ENCODE measurements around the gene LAMC1. TPM values are rescaled to one million over a fixed set of nuclear protein-coding genes. Genes with fewer than 3 reads are reported as not detected.

LAMC1 gene
- total RNA-seq, 1 experiment from 2014 or later = 61.2 TPM

DNA sequence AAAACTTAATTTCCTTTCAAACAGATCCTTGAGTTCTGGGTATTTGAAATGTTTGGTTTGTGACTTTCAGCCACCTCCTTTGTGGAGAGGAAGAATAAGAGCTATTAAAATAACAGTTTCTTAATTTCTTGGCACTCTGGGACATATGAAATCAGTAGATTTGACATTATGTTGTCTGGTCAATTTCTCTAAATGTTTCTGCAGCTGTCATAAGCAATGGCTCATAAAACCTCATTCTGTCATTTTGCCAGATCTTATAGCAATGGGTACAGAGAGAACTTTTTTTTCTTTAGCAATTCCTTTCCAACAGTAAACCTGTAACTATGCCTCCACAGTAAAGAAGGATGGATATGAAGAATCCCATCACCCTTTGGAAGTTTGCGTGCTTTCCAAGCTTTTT, 52.6 kb downstream of the LAMC1 start:
- H4K20me1 ChIP-seq (ENCODE audit: insufficient read depth) = no peaks in the 10 kb centered on the region; the same call in 1 of the 2 replicates
- no peak overlapping the region for H2AFZ ChIP-seq (ENCODE audit: low read depth, low read length, poor library complexity, severe bottlenecking)
- no peak overlapping the region for H3K27ac ChIP-seq (ENCODE audit: low read depth, low read length)
- BruUV-seq (replicated peaks) = no TSS peak
- ATAC-seq (no peak), DNase-seq (ENCODE audit: low read depth, low spot score) (no peak)
- RAD21 ChIA-PET (ENCODE audit: low non-redundant PET in 1 of 2, low total read pairs in 2 of 2, uncharacterized antibody in 2 of 2, unreplicated experiment in 2 of 2) = no interaction called here
- no peaks in the 10 kb centered on the region for H3K27me3 ChIP-seq (ENCODE audit: insufficient read depth, low read length)
- TF ChIP-seq YY1 (IDR thresholded peaks at IDR 0.05; ENCODE audit: extremely low read depth, insufficient replicate concordance, low read depth, low read length) (no peak), POLR2A (IDR thresholded peaks at IDR 0.05; ENCODE audit: borderline replicate concordance, extremely low read depth, insufficient read depth, insufficient read length) (no peak), JUND (IDR thresholded peaks at IDR 0.05) (no peak), ZFX (IDR thresholded peaks at IDR 0.05) (no peak), EZH2phosphoT487 (IDR thresholded peaks at IDR 0.05; ENCODE audit: borderline replicate concordance) (no peak), FOSL1 (IDR thresholded peaks at IDR 0.05; ENCODE audit: low read depth) (no peak), ELF1 (IDR thresholded peaks at IDR 0.05; ENCODE audit: borderline replicate concordance, low read depth) (no peak), CBX3 (IDR thresholded peaks at IDR 0.05; ENCODE audit: low read depth) (no peak), POLR2AphosphoS5 (IDR thresholded peaks at IDR 0.05; ENCODE audit: low read depth, low read length) (no peak)
- no peaks in the 10 kb centered on the region for H3K9me3 ChIP-seq (ENCODE audit: control insufficient read depth in 1 of 2, insufficient read depth in 1 of 2, low read depth in 1 of 2, low read length in 2 of 2)
- no peak overlapping the region for H3K4me3 ChIP-seq (replicated peaks in 1 of 2; ENCODE audit: low read depth in 1 of 2, low read length in 2 of 2)
- POLR2A ChIA-PET = no interaction called here
- peaks cover 24 to 31% of the 10 kb centered on the region in 2 experiments for H3K4me1 ChIP-seq (ENCODE audit: control insufficient read depth in 1 of 2, insufficient read depth in 2 of 2, low read length in 2 of 2)
- H3K9ac ChIP-seq (ENCODE audit: low read length) = no peak overlapping the region
- intact Hi-C loops (cut with micrococcal nuclease) = no loop called here
- H3K4me2 ChIP-seq (ENCODE audit: low read length) = no peak overlapping the region
- H3K9me2 ChIP-seq (ENCODE audit: insufficient read depth) = no peaks in the 10 kb centered on the region
- H3K79me2 ChIP-seq (ENCODE audit: insufficient read depth, low read length) = peaks cover 53% of the 10 kb centered on the region
- H3K36me3 ChIP-seq (ENCODE audit: control insufficient read depth in 1 of 2, insufficient read depth in 2 of 2, low read length in 2 of 2) = no peaks in the 10 kb centered on the region
- CTCF ChIA-PET = no interaction called here

DNA sequence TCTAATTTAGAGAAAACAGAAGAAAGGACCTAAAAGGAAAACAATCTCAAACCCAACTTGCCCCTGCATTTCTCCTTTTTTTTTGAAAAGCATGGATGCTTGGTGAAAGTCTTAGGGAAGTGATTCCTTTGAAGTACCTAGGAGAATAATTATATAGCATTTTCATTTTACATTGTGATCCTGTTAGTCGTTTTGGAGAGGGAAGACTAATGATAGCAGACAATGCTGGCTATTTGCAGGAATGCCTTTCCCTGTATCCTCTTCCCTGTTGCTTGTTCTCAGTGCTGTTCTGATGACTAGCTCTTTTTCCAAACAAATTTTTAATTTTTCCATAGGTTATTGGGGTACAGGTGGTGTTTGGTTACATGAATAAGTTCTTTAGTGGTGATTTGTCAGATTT, 53.9 kb downstream of the LAMC1 start:
- ATAC-seq (no peak), DNase-seq (ENCODE audit: low read depth, low spot score) (no peak)
- ChIA-PET CTCF (no interaction called here), RAD21 (ENCODE audit: low non-redundant PET in 1 of 2, low total read pairs in 2 of 2, uncharacterized antibody in 2 of 2, unreplicated experiment in 2 of 2) (no interaction called here), POLR2A (no interaction called here)
- intact Hi-C loops (cut with micrococcal nuclease) = no loop called here
- H3K27ac ChIP-seq (ENCODE audit: low read depth, low read length) = no peak overlapping the region
- H3K4me1 ChIP-seq (ENCODE audit: control insufficient read depth in 1 of 2, insufficient read depth in 2 of 2, low read length in 2 of 2) = peaks cover 16 to 22% of the 10 kb centered on the region in 2 experiments
- BruUV-seq (replicated peaks) = no TSS peak
- no peaks in the 10 kb centered on the region for H3K9me2 ChIP-seq (ENCODE audit: insufficient read depth)
- H2AFZ ChIP-seq (ENCODE audit: low read depth, low read length, poor library complexity, severe bottlenecking) = no peak overlapping the region
- H3K27me3 ChIP-seq (ENCODE audit: insufficient read depth, low read length) = no peaks in the 10 kb centered on the region
- no peak overlapping the region for H3K4me3 ChIP-seq (replicated peaks in 1 of 2; ENCODE audit: low read depth in 1 of 2, low read length in 2 of 2)
- no peaks in the 10 kb centered on the region for H4K20me1 ChIP-seq (ENCODE audit: insufficient read depth)
- no peaks in the 10 kb centered on the region for H3K9me3 ChIP-seq (ENCODE audit: control insufficient read depth in 1 of 2, insufficient read depth in 1 of 2, low read depth in 1 of 2, low read length in 2 of 2)
- TF ChIP-seq ZNF274 (IDR thresholded peaks at IDR 0.05; ENCODE audit: low read depth, low read length) (no peak), ELF1 (IDR thresholded peaks at IDR 0.05; ENCODE audit: borderline replicate concordance, low read depth) (no peak)
- TF ChIP-seq, protein P1, sequence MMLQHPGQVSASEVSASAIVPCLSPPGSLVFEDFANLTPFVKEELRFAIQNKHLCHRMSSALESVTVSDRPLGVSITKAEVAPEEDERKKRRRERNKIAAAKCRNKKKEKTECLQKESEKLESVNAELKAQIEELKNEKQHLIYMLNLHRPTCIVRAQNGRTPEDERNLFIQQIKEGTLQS (IDR thresholded peaks at IDR 0.05) = no peak
- TF ChIP-seq, protein P2, sequence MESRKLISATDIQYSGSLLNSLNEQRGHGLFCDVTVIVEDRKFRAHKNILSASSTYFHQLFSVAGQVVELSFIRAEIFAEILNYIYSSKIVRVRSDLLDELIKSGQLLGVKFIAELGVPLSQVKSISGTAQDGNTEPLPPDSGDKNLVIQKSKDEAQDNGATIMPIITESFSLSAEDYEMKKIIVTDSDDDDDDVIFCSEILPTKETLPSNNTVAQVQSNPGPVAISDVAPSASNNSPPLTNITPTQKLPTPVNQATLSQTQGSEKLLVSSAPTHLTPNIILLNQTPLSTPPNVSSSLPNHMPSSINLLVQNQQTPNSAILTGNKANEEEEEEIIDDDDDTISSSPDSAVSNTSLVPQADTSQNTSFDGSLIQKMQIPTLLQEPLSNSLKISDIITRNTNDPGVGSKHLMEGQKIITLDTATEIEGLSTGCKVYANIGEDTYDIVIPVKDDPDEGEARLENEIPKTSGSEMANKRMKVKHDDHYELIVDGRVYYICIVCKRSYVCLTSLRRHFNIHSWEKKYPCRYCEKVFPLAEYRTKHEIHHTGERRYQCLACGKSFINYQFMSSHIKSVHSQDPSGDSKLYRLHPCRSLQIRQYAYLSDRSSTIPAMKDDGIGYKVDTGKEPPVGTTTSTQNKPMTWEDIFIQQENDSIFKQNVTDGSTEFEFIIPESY (IDR thresholded peaks at IDR 0.05; ENCODE audit: extremely low read depth, insufficient replicate concordance, low read length) = no peak
- H3K79me2 ChIP-seq (ENCODE audit: insufficient read depth, low read length) = peaks cover 45% of the 10 kb centered on the region
- no peak overlapping the region for H3K4me2 ChIP-seq (ENCODE audit: low read length)
- no peak overlapping the region for H3K9ac ChIP-seq (ENCODE audit: low read length)
- H3K36me3 ChIP-seq (ENCODE audit: control insufficient read depth in 1 of 2, insufficient read depth in 2 of 2, low read length in 2 of 2) = no peaks in the 10 kb centered on the region

All from HCT116 (cell line).